IMR-90 (cell line): Measurements from ENCODE around the gene KLLN. TPM values are rescaled to one million over a fixed set of nuclear protein-coding genes. Genes with fewer than 3 reads are reported as not detected.

Experiments
- ATAC-seq: fragments of 200-7000 bp; cut with Tn5 transposase; 2 replicates; pipeline ENCODE4 v1.9.1; 2020; ENCODE audit warnings: low read depth, mild to moderate bottlenecking, moderate library complexity
- BruUV-seq: library from RNA; stranded (reverse); fragments of 400-500 nt; replicated peaks from 2 replicates; lab custom pipeline; 2021; lab: Mats Ljungman, UMichigan
- CTCF ChIA-PET: fragments of 300-600 bp; formaldehyde crosslinking; extraction: SDS; loops from one replicate; lab custom pipeline; 2021; ENCODE audit warnings: antibody characterized with exemption; lab: Yijun Ruan, JAX
- POLR2A ChIA-PET: fragments of 300-600 bp; sonication (Branson Sonifier 250); formaldehyde crosslinking; loops from one replicate; lab custom pipeline; 2022; ENCODE audit warnings: antibody characterized with exemption; ENCODE audit not compliant: unreplicated experiment; lab: Charles Lee
- DNase-seq: peaks from one replicate; pipeline ENCODE4 v3.0.0; 2013
- H2AFZ ChIP-seq: replicated peaks from 2 replicates; pipeline ENCODE3; 2013; ENCODE audit warnings: low read length, mild to moderate bottlenecking; ENCODE audit not compliant: poor library complexity
- H2AK5ac ChIP-seq: 2 replicates; pipeline ENCODE4 v1.6.1; 2013; ENCODE audit warnings: low read depth, low read length, inconsistent platforms
- H2AK9ac ChIP-seq: replicated peaks from 2 replicates; pipeline ENCODE3; 2013; ENCODE audit warnings: mild to moderate bottlenecking, low read depth, low read length, moderate library complexity; ENCODE audit not compliant: poor library complexity
- H2BK120ac ChIP-seq: 2 replicates; pipeline ENCODE4 v1.6.1; 2013; ENCODE audit warnings: low read depth, low read length, inconsistent platforms
- H2BK15ac ChIP-seq: 3 replicates; pipeline ENCODE4 v1.6.1; 2013; ENCODE audit warnings: low read depth, low read length, inconsistent platforms
- H2BK20ac ChIP-seq: 2 replicates; pipeline ENCODE4 v1.6.1; 2013; ENCODE audit warnings: low read depth, mild to moderate bottlenecking, inconsistent platforms, low read length, moderate library complexity
- H2BK5ac ChIP-seq: 2 replicates; pipeline ENCODE4 v1.6.1; 2013; ENCODE audit warnings: mild to moderate bottlenecking, low read depth, low read length, inconsistent platforms; ENCODE audit not compliant: poor library complexity, severe bottlenecking
- H3K14ac ChIP-seq: replicated peaks from 2 replicates; pipeline ENCODE4 v1.6.1; 2013; ENCODE audit warnings: low read depth, low read length, inconsistent platforms
- H3K18ac ChIP-seq: 2 replicates; pipeline ENCODE4 v1.6.1; 2013; ENCODE audit warnings: low read depth, low read length, control low read depth
- H3K23ac ChIP-seq: 2 replicates; pipeline ENCODE4 v1.6.1; 2013; ENCODE audit warnings: low read depth, low read length, inconsistent platforms
- H3K27ac ChIP-seq: 2 replicates; pipeline ENCODE4 v1.5.1; 2013; ENCODE audit warnings: mild to moderate bottlenecking, control low read depth, low read length; ENCODE audit not compliant: insufficient read depth
- H3K27me3 ChIP-seq: 2 replicates; pipeline ENCODE4 v1.6.1; 2013; ENCODE audit warnings: low read length; ENCODE audit not compliant: control insufficient read depth, insufficient read depth
- H3K36me3 ChIP-seq: 2 replicates; pipeline ENCODE4 v1.6.1; 2013; ENCODE audit warnings: low read length, mixed read lengths; ENCODE audit not compliant: control insufficient read depth, insufficient read depth
- H3K4ac ChIP-seq: 2 replicates; pipeline ENCODE4 v1.6.1; 2013; ENCODE audit warnings: low read depth, low read length, inconsistent platforms
- H3K4me1 ChIP-seq: 2 replicates; pipeline ENCODE4 v1.6.1; 2013; ENCODE audit warnings: low read length, mixed read lengths; ENCODE audit not compliant: control insufficient read depth, insufficient read depth
- H3K4me2 ChIP-seq: 2 replicates; pipeline ENCODE4 v1.6.1; 2013; ENCODE audit warnings: low read depth, mild to moderate bottlenecking, control low read depth, low read length, moderate library complexity
- H3K4me3 ChIP-seq: 2 replicates; pipeline ENCODE4 v1.5.1; 2013; ENCODE audit warnings: low read depth, mild to moderate bottlenecking, control low read depth, low read length, moderate library complexity; ENCODE audit not compliant: insufficient read depth
- H3K56ac ChIP-seq: 2 replicates; pipeline ENCODE4 v1.6.1; 2013; ENCODE audit warnings: low read length, inconsistent platforms; ENCODE audit not compliant: insufficient read depth; ENCODE audit errors: extremely low read depth
- H3K79me1 ChIP-seq, 2 experiments: 2 replicates each; pipeline ENCODE4 v1.6.1; 2013; ENCODE audit warnings: low read length in 2 of 2, inconsistent platforms in 1 of 2, low read depth in 1 of 2
- H3K9ac ChIP-seq: 2 replicates; pipeline ENCODE4 v1.6.1; 2013; ENCODE audit warnings: low read depth, low read length, control low read depth
- H3K9me1 ChIP-seq: 2 replicates; pipeline ENCODE4 v1.6.1; 2013; ENCODE audit warnings: low read length, inconsistent platforms; ENCODE audit not compliant: insufficient read depth
- H3K9me3 ChIP-seq: 2 replicates; pipeline ENCODE4 v1.6.1; 2013; ENCODE audit warnings: low read length; ENCODE audit not compliant: control insufficient read depth, insufficient read depth
- H4K20me1 ChIP-seq: 2 replicates; pipeline ENCODE4 v1.6.1; 2013; ENCODE audit warnings: low read length, inconsistent platforms; ENCODE audit not compliant: insufficient read depth
- H4K5ac ChIP-seq: 2 replicates; pipeline ENCODE4 v1.6.1; 2013; ENCODE audit warnings: mild to moderate bottlenecking, low read depth, low read length, control low read depth
- H4K8ac ChIP-seq, 2 experiments: 2 replicates each; pipeline ENCODE4 v1.6.1; 2013; ENCODE audit warnings: low read depth in 2 of 2, low read length in 2 of 2, control low read depth in 1 of 2, inconsistent platforms in 1 of 2
- H4K91ac ChIP-seq: 2 replicates; pipeline ENCODE4 v1.6.1; 2013; ENCODE audit warnings: low read depth, low read length, inconsistent platforms; ENCODE audit not compliant: insufficient read depth
- BHLHE40 ChIP-seq: fragments of 150-350 bp; IDR thresholded peaks from 2 replicates; pipeline ENCODE4 v1.6.1; 2016; ENCODE audit warnings: mild to moderate bottlenecking, low read depth, low read length
- CEBPB ChIP-seq: IDR thresholded peaks from 2 replicates; pipeline ENCODE4 v1.6.1; 2012; ENCODE audit warnings: low read depth, low read length, improper control_type of control experiment
- ELK1 ChIP-seq: fragments of 150-350 bp; IDR thresholded peaks from 2 replicates; pipeline ENCODE4 v1.6.1; 2016; ENCODE audit warnings: low read depth, mild to moderate bottlenecking, low read length, moderate library complexity, borderline replicate concordance
- FOS ChIP-seq: fragments of 150-350 bp; IDR thresholded peaks from 2 replicates; pipeline ENCODE4 v1.6.1; 2016; ENCODE audit warnings: low read depth, low read length
- MAZ ChIP-seq: IDR thresholded peaks from 2 replicates; pipeline ENCODE4 v1.6.1; 2012; ENCODE audit warnings: low read depth, mild to moderate bottlenecking, low read length, improper control_type of control experiment, moderate library complexity, borderline replicate concordance
- MXI1 ChIP-seq: IDR thresholded peaks from 2 replicates; pipeline ENCODE4 v1.6.1; 2012; ENCODE audit warnings: low read depth, mild to moderate bottlenecking, low read length, moderate library complexity, borderline replicate concordance
- NFE2L2 ChIP-seq: fragments of 150-350 bp; IDR thresholded peaks from 2 replicates; pipeline ENCODE4 v1.6.1; 2016; ENCODE audit warnings: low read depth, mild to moderate bottlenecking, low read length
- RFX5 ChIP-seq: IDR thresholded peaks from 2 replicates; pipeline ENCODE4 v1.8.0; 2012; ENCODE audit warnings: low read depth, mild to moderate bottlenecking, low read length, moderate library complexity
- SMC3 ChIP-seq: fragments of 150-350 bp; IDR thresholded peaks from 2 replicates; pipeline ENCODE4 v1.6.1; 2016; ENCODE audit warnings: low read depth, mild to moderate bottlenecking, antibody characterized with exemption, low read length, moderate library complexity
- WGBS, 2 experiments: methylation state at CpG; one replicate each; pipeline versions ENCODE4 v1.1.5 to v1.1.7; 2013; ENCODE audit warnings: missing lambda C conversion rate in 2 of 2; ENCODE audit not compliant: insufficient read length in 1 of 2; ENCODE audit errors: extremely low coverage in 2 of 2; 5-methylcytosine and 5-hydroxymethylcytosine counted together
- dilution Hi-C: fragments of 300-500 bp; cut with HindIII; formaldehyde crosslinking; loops from one replicate; pipeline ENCODE4 v1.14.3; 2018; ENCODE audit warnings: low sequenced_read_pairs; ENCODE audit not compliant: unreplicated experiment
- in situ Hi-C: fragments of 300-500 bp; cut with MboI; formaldehyde crosslinking; loops from 3 replicates; pipeline ENCODE4 v1.14.3; 2019; ENCODE audit warnings: low sequenced_read_pairs, inconsistent platforms, mixed read lengths
- intact Hi-C: fragments of 100-400 bp; cut with micrococcal nuclease; formaldehyde crosslinking; loops from 2 replicates; pipeline ENCODE4 v1.10.0; 2022
- polyA plus RNA-seq, 3 experiments: library from polyadenylated mRNA; depleted of rRNA; stranded (reverse); fragments of >200 nt; gene quantifications; 2 replicates each; pipeline ENCODE4 v1.2.3, GENCODE V29; 2012; ENCODE audit warnings: low replicate concordance in 1 of 3
- total RNA-seq: library from RNA; depleted of rRNA; stranded (reverse); fragments of >200 nt; gene quantifications from 2 replicates; pipeline ENCODE4 v1.2.3, GENCODE V29; 2012

KLLN gene
- total and polyA plus RNA-seq, 2 of the 4 experiments (the other 2 are of a cell fraction) = 0.36 TPM

GRCh38 chr10:87895430-87895829, 32.1 kb upstream of the KLLN start:
- no peak overlapping the region for H3K18ac ChIP-seq
- peaks cover 8% of the 10 kb centered on the region for H3K36me3 ChIP-seq
- H3K4me2 ChIP-seq = no peak overlapping the region
- no peak overlapping the region for H4K5ac ChIP-seq
- TF ChIP-seq MAZ (no peak), SMC3 (no peak), BHLHE40 (no peak), NFE2L2 (no peak), RFX5 (no peak), ELK1 (no peak), CEBPB (no peak), FOS (no peak), MXI1 (no peak)
- DNase-seq (no peak), ATAC-seq (no peak)
- no peak overlapping the region for H3K56ac ChIP-seq
- no peak overlapping the region for H2BK5ac ChIP-seq
- H4K8ac ChIP-seq = no peak overlapping the region
- no peak overlapping the region for H3K27ac ChIP-seq
- H2AK9ac ChIP-seq = no peak overlapping the region
- BruUV-seq = no TSS peak
- dilution Hi-C loops = no loop called here
- no peak overlapping the region for H2AFZ ChIP-seq
- H3K9me3 ChIP-seq = no peaks in the 10 kb centered on the region
- no CpG with 5 or more reads among the region's 1 CpG for WGBS, 2 experiments
- peaks cover 6% of the 10 kb centered on the region; the same call in 1 of the 2 replicates for H3K9me1 ChIP-seq
- H3K79me1 ChIP-seq = peaks cover 7 to 56% of the 10 kb centered on the region in 2 experiments
- no peaks in the 10 kb centered on the region for H3K27me3 ChIP-seq
- H3K9ac ChIP-seq = no peak overlapping the region
- ChIA-PET CTCF (no interaction called here), POLR2A (no interaction called here)
- no peak overlapping the region for H3K4ac ChIP-seq
- peaks cover 67% of the 10 kb centered on the region for H4K20me1 ChIP-seq
- intact Hi-C loops = loop anchor here (5.0 kb wide), 1 partner anchor 37 kb away; no protein-coding TSS in a partner anchor
- no peak overlapping the region for H2BK120ac ChIP-seq
- no peak overlapping the region for H2BK15ac ChIP-seq
- no peak overlapping the region for H4K91ac ChIP-seq
- peaks cover 5% of the 10 kb centered on the region for H3K4me1 ChIP-seq
- H2AK5ac ChIP-seq = no peak overlapping the region
- no peak overlapping the region for H3K14ac ChIP-seq
- H3K23ac ChIP-seq = no peak overlapping the region
- in situ Hi-C loops = no loop called here
- H3K4me3 ChIP-seq = no peak overlapping the region
- H2BK20ac ChIP-seq = no peak overlapping the region
